Measurements from ENCODE around the gene OTOS. TPM values are rescaled to one million over a fixed set of nuclear protein-coding genes. Genes with fewer than 3 reads are reported as not detected.
A peak's percentile ranks its signal among the peaks of the same experiment; 100 is the strongest.

OTOS gene
- total RNA-seq, 1 experiment from 2014 or later, result not detected

GRCh38 chr2:240143801-240144648 lies 3.6 kb upstream of the OTOS start:
- POLR2A ChIA-PET (ENCODE audit: unreplicated experiment), result no interaction called here
- TF ChIP-seq CTCF (conservative IDR thresholded peaks at IDR 0.05) (peak; percentile 98), EZH2 (IDR thresholded peaks at IDR 0.05; ENCODE audit: low read depth) (no peak)
- Histone ChIP-seq H3K27me3 (ENCODE audit: insufficient read depth, low read depth) (peaks cover 59% of the 10 kb centered on the region), H4K20me1 (ENCODE audit: insufficient read depth) (no peaks in the 10 kb centered on the region), H3K36me3 (ENCODE audit: low read depth) (no peaks in the 10 kb centered on the region), H3K4me2 (0 out of 2 replicates have a peak overlapping the region, but pooled peaks have one; percentile 9), H2AFZ (no peak overlapping the region), H3F3A (ENCODE audit: insufficient read depth, low read depth) (peaks cover 8% of the 10 kb centered on the region; the same call in 1 of the 2 replicates), H3K79me2 (ENCODE audit: low read depth) (no peaks in the 10 kb centered on the region), H3K4me1 (replicated peaks; ENCODE audit: insufficient read depth) (no peaks in the 10 kb centered on the region), H3K9me3 (ENCODE audit: insufficient read depth, low read depth) (no peaks in the 10 kb centered on the region), H3K9me2 (ENCODE audit: insufficient read depth) (no peaks in the 10 kb centered on the region), H3K27ac (no peak overlapping the region), H3K4me3 (no peak overlapping the region)
- peak; percentile 45 to 87 for DNase-seq
- intact Hi-C loops (cut with micrococcal nuclease; ENCODE audit: unreplicated experiment), result loop anchor here (1.0 to 10.0 kb wide), 2 partner anchors 83 to 119 kb away; partner anchors contain the start of gene NDUFA10
- no TSS peak for BruUV-seq (replicated peaks)
- CTCF ChIA-PET, result interaction anchor here (0.5 to 2.3 kb wide), 4 partner anchors 83 to 556 kb away, joined by 3 to 10 read pairs (median 4); partner anchors contain the start of gene NDUFA10

GRCh38 chr2:240143276-240143675 lies 2.8 kb upstream of the OTOS start:
- H4K20me1 ChIP-seq (ENCODE audit: insufficient read depth), result no peaks in the 10 kb centered on the region
- peaks cover 59% of the 10 kb centered on the region for H3K27me3 ChIP-seq (ENCODE audit: insufficient read depth, low read depth)
- H3K79me2 ChIP-seq (ENCODE audit: low read depth), result no peaks in the 10 kb centered on the region
- H3K27ac ChIP-seq, result no peak overlapping the region
- H3K36me3 ChIP-seq (ENCODE audit: low read depth), result no peaks in the 10 kb centered on the region
- no peaks in the 10 kb centered on the region for H3K4me1 ChIP-seq (replicated peaks; ENCODE audit: insufficient read depth)
- 0 out of 2 replicates have a peak overlapping the region, but pooled peaks have one; percentile 9 for H3K4me2 ChIP-seq
- TF ChIP-seq EZH2 (IDR thresholded peaks at IDR 0.05; ENCODE audit: low read depth) (no peak), CTCF (conservative IDR thresholded peaks at IDR 0.05) (no peak)
- H3K9me3 ChIP-seq (ENCODE audit: insufficient read depth, low read depth), result no peaks in the 10 kb centered on the region
- intact Hi-C loops (cut with micrococcal nuclease; ENCODE audit: unreplicated experiment), result loop anchor here (10.0 kb wide), 1 partner anchor 118 kb away; the partner anchor contains the start of gene NDUFA10
- BruUV-seq (replicated peaks), result no TSS peak
- ChIA-PET POLR2A (ENCODE audit: unreplicated experiment) (no interaction called here), CTCF (interaction anchor here (0.6 to 2.3 kb wide), 3 partner anchors 82 to 557 kb away, joined by 3 to 10 read pairs (median 5); no protein-coding TSS in a partner anchor)
- no peak for DNase-seq
- no peak overlapping the region for H2AFZ ChIP-seq
- no peak overlapping the region for H3K4me3 ChIP-seq
- no peaks in the 10 kb centered on the region for H3K9me2 ChIP-seq (ENCODE audit: insufficient read depth)
- peaks cover 8% of the 10 kb centered on the region; the same call in 1 of the 2 replicates for H3F3A ChIP-seq (ENCODE audit: insufficient read depth, low read depth)

- no peak for DNase-seq
- ChIA-PET CTCF (interaction anchor here (0.8 to 2.3 kb wide), 2 partner anchors 82 to 84 kb away, joined by 5 to 10 read pairs; no protein-coding TSS in a partner anchor), POLR2A (ENCODE audit: unreplicated experiment) (no interaction called here)
- BruUV-seq (replicated peaks), result no TSS peak
- Histone ChIP-seq H3K79me2 (ENCODE audit: low read depth) (no peaks in the 10 kb centered on the region), H2AFZ (no peak overlapping the region), H3K27ac (no peak overlapping the region), H3K9me3 (ENCODE audit: insufficient read depth, low read depth) (no peaks in the 10 kb centered on the region), H4K20me1 (ENCODE audit: insufficient read depth) (no peaks in the 10 kb centered on the region), H3K27me3 (ENCODE audit: insufficient read depth, low read depth) (peaks cover 61% of the 10 kb centered on the region), H3K9me2 (ENCODE audit: insufficient read depth) (no peaks in the 10 kb centered on the region), H3K4me2 (no peak overlapping the region), H3K4me1 (replicated peaks; ENCODE audit: insufficient read depth) (no peaks in the 10 kb centered on the region), H3K36me3 (ENCODE audit: low read depth) (no peaks in the 10 kb centered on the region), H3F3A (ENCODE audit: insufficient read depth, low read depth) (peaks cover 8% of the 10 kb centered on the region; the same call in 1 of the 2 replicates), H3K4me3 (no peak overlapping the region)
- intact Hi-C loops (cut with micrococcal nuclease; ENCODE audit: unreplicated experiment), result loop anchor here (10.0 kb wide), 1 partner anchor 118 kb away; the partner anchor contains the start of gene NDUFA10
- no peak for TF ChIP-seq EZH2 (IDR thresholded peaks at IDR 0.05; ENCODE audit: low read depth)
- TF ChIP-seq CTCF (conservative IDR thresholded peaks at IDR 0.05), result no peak
These were observed 2.4 kb upstream of the OTOS start for GRCh38 chr2:240142859-240143258.
